Suppressor macrophage treated with lipopolysaccharide for 1 hour (primary cell): Measurements from ENCODE around the gene LPAR1.

Experiments
- DNase-seq, 3 donors: peaks; one replicate each; pipeline ENCODE4 v3.0.0-alpha.2; 2020 to 2022

Gene LPAR1

GRCh38 chr9:111037356-111037707 lies 938 bp downstream of the LPAR1 start:
- peak in 2 of 3 donors; percentile 19 to 22 for DNase-seq

GRCh38 chr9:111036946-111037345 lies 1.3 kb downstream of the LPAR1 start:
- DNase-seq, result peak; percentile 23 to 43 (median 37)

GRCh38 chr9:111036429-111036789 lies 1.9 kb downstream of the LPAR1 start:
- DNase-seq, result peak; percentile 59 to 77 (median 72)

- no peak for DNase-seq
Observed at GRCh38 chr9:111035543-111036428, 2.5 kb downstream of the LPAR1 start.

- no peak for DNase-seq
Observed at GRCh38 chr9:111034898-111035539, 3.3 kb downstream of the LPAR1 start.

GRCh38 chr9:111034170-111034897 lies 3.9 kb downstream of the LPAR1 start:
- DNase-seq, result peak in 2 of 3 donors; percentile 8 to 41

GRCh38 chr9:111030492-111030891 lies 7.8 kb downstream of the LPAR1 start:
- no peak for DNase-seq

GRCh38 chr9:111029260-111029659 lies 9.0 kb downstream of the LPAR1 start:
- peak in 1 of 3 donors; percentile 5 for DNase-seq

- no peak for DNase-seq
Observed at GRCh38 chr9:111027798-111028197, 10.5 kb downstream of the LPAR1 start.

GRCh38 chr9:111023128-111023527 lies 15.1 kb downstream of the LPAR1 start:
- DNase-seq, result peak; percentile 60 to 77 (median 61)

- no peak for DNase-seq
Observed at GRCh38 chr9:111020594-111020993, 17.7 kb downstream of the LPAR1 start.

- DNase-seq, result peak; percentile 12 to 44 (median 38)
Observed at GRCh38 chr9:111016426-111017045, 21.7 kb downstream of the LPAR1 start.

- DNase-seq, result no peak
Observed at GRCh38 chr9:111016016-111016415, 22.3 kb downstream of the LPAR1 start.

GRCh38 chr9:111013707-111014106 lies 24.6 kb downstream of the LPAR1 start:
- no peak for DNase-seq

GRCh38 chr9:111013250-111013649 lies 25.0 kb downstream of the LPAR1 start:
- DNase-seq, result no peak

- DNase-seq, result no peak
Observed at GRCh38 chr9:111008158-111009075, 29.9 kb downstream of the LPAR1 start.

- no peak for DNase-seq
Observed at GRCh38 chr9:111005746-111006470, 32.4 kb downstream of the LPAR1 start.

GRCh38 chr9:111004936-111005335 lies 33.3 kb downstream of the LPAR1 start:
- DNase-seq, result no peak

GRCh38 chr9:111003182-111003581 lies 35.1 kb downstream of the LPAR1 start:
- DNase-seq, result no peak

GRCh38 chr9:111001526-111001925 lies 36.7 kb downstream of the LPAR1 start:
- DNase-seq, result peak in 2 of 3 donors; percentile 6 to 34

GRCh38 chr9:111000202-111000601 lies 38.1 kb downstream of the LPAR1 start:
- DNase-seq, result no peak
